ENCODE data around the gene DCAF12. TPM values are rescaled to one million over a fixed set of nuclear protein-coding genes. Genes with fewer than 3 reads are reported as not detected.
"Not testable (repeated sequence)": the region's sequence is repeated elsewhere in the genome, so short reads cannot be mapped to it uniquely, and the experiment has no call there.

The DCAF12 gene
- total RNA-seq, 2 donors from 2014 or later = 32.7 to 36.3 TPM

GRCh38 chr9:34140853-34141252 is 14.4 kb upstream of the DCAF12 start:
- Mint-ChIP-seq H3K27me3 (ENCODE audit: low read depth) (no peaks in the 10 kb centered on the region), H3K27ac (no peak overlapping the region), H3K4me3 (no peak overlapping the region), H3K4me1 (ENCODE audit: low read depth) (no peaks in the 10 kb centered on the region), H3K36me3 (ENCODE audit: insufficient read depth in 2 of 2) (no peaks in the 10 kb centered on the region), H3K9me3 (no peaks in the 10 kb centered on the region)
- DNase-seq (no peak), ATAC-seq (replicated peaks in 1 of 2) (no peak)

- Mint-ChIP-seq H3K9me3 (no peaks in the 10 kb centered on the region), H3K4me1 (ENCODE audit: low read depth) (no peaks in the 10 kb centered on the region), H3K4me3 (no peak overlapping the region), H3K36me3 (ENCODE audit: insufficient read depth in 2 of 2) (no peaks in the 10 kb centered on the region), H3K27me3 (ENCODE audit: low read depth) (no peaks in the 10 kb centered on the region), H3K27ac (no peak overlapping the region)
- ATAC-seq (replicated peaks in 1 of 2) (no peak), DNase-seq (no peak)
Observed at GRCh38 chr9:34139477-34140146, 13.1 kb upstream of the DCAF12 start.

GRCh38 chr9:34138644-34139043 is 12.1 kb upstream of the DCAF12 start:
- ATAC-seq (replicated peaks in 1 of 2); H3K4me1 Mint-ChIP-seq (ENCODE audit: low read depth); DNase-seq; H3K9me3 Mint-ChIP-seq; H3K27me3 Mint-ChIP-seq (ENCODE audit: low read depth); H3K4me3 Mint-ChIP-seq; H3K36me3 Mint-ChIP-seq (ENCODE audit: insufficient read depth in 2 of 2); H3K27ac Mint-ChIP-seq: not testable (repeated sequence)

- no peak for DNase-seq
- Mint-ChIP-seq H3K4me1 (ENCODE audit: low read depth) (no peaks in the 10 kb centered on the region), H3K9me3 (no peaks in the 10 kb centered on the region), H3K27me3 (ENCODE audit: low read depth) (no peaks in the 10 kb centered on the region), H3K36me3 (ENCODE audit: insufficient read depth in 2 of 2) (no peaks in the 10 kb centered on the region), H3K4me3 (no peak overlapping the region), H3K27ac (no peak overlapping the region)
- no peak for ATAC-seq (replicated peaks in 1 of 2)
Observed at GRCh38 chr9:34134521-34134920, 8.0 kb upstream of the DCAF12 start.

- H3K36me3 Mint-ChIP-seq (ENCODE audit: insufficient read depth in 2 of 2) = no peaks in the 10 kb centered on the region
- no peaks in the 10 kb centered on the region for H3K9me3 Mint-ChIP-seq
- ATAC-seq (replicated peaks in 1 of 2) (no peak), DNase-seq (no peak)
- H3K4me1 Mint-ChIP-seq (ENCODE audit: low read depth) = no peaks in the 10 kb centered on the region
- H3K27ac Mint-ChIP-seq = no peak overlapping the region
- H3K27me3 Mint-ChIP-seq (ENCODE audit: low read depth) = no peaks in the 10 kb centered on the region
- no peak overlapping the region for H3K4me3 Mint-ChIP-seq
Observed at GRCh38 chr9:34133436-34133949, 7.0 kb upstream of the DCAF12 start.

- H3K4me3 Mint-ChIP-seq = no peak overlapping the region
- no peaks in the 10 kb centered on the region for H3K9me3 Mint-ChIP-seq
- H3K27me3 Mint-ChIP-seq (ENCODE audit: low read depth) = no peaks in the 10 kb centered on the region
- ATAC-seq (replicated peaks in 1 of 2) = no peak
- H3K4me1 Mint-ChIP-seq (ENCODE audit: low read depth) = peaks cover 5% of the 10 kb centered on the region
- no peak overlapping the region for H3K27ac Mint-ChIP-seq
- no peak for DNase-seq
- H3K36me3 Mint-ChIP-seq (ENCODE audit: insufficient read depth in 2 of 2) = peaks cover 0 to 2% of the 10 kb centered on the region in 2 donors
Observed at GRCh38 chr9:34131571-34131970, 5.1 kb upstream of the DCAF12 start.

GRCh38 chr9:34127035-34127948 is 794 bp upstream of the DCAF12 start:
- peaks cover 38% of the 10 kb centered on the region for H3K4me1 Mint-ChIP-seq (ENCODE audit: low read depth)
- no peak for ATAC-seq (replicated peaks in 1 of 2)
- peaks cover 9 to 17% of the 10 kb centered on the region in 2 donors for H3K36me3 Mint-ChIP-seq (ENCODE audit: insufficient read depth in 2 of 2)
- H3K27ac Mint-ChIP-seq = peak overlapping the region; percentile 97
- H3K4me3 Mint-ChIP-seq = peak overlapping the region; percentile 97 to 99
- no peak for DNase-seq
- no peaks in the 10 kb centered on the region for H3K27me3 Mint-ChIP-seq (ENCODE audit: low read depth)
- no peaks in the 10 kb centered on the region for H3K9me3 Mint-ChIP-seq

- no peaks in the 10 kb centered on the region for H3K27me3 Mint-ChIP-seq (ENCODE audit: low read depth)
- H3K9me3 Mint-ChIP-seq = no peaks in the 10 kb centered on the region
- no peak for ATAC-seq (replicated peaks in 1 of 2)
- peak overlapping the region; percentile 97 to 99 for H3K4me3 Mint-ChIP-seq
- peak in 1 of 2 donors; percentile 5 for DNase-seq
- H3K4me1 Mint-ChIP-seq (ENCODE audit: low read depth) = peaks cover 51% of the 10 kb centered on the region
- H3K36me3 Mint-ChIP-seq (ENCODE audit: insufficient read depth in 2 of 2) = peaks cover 9 to 29% of the 10 kb centered on the region in 2 donors
- peak overlapping the region; percentile 99 for H3K27ac Mint-ChIP-seq
Observed at GRCh38 chr9:34125681-34126206, 754 bp downstream of the DCAF12 start.

GRCh38 chr9:34124926-34125325 is 1.6 kb downstream of the DCAF12 start:
- peak overlapping the region; percentile 99 for H3K27ac Mint-ChIP-seq
- H3K27me3 Mint-ChIP-seq (ENCODE audit: low read depth) = no peaks in the 10 kb centered on the region
- ATAC-seq (replicated peaks in 1 of 2) (no peak), DNase-seq (no peak)
- H3K36me3 Mint-ChIP-seq (ENCODE audit: insufficient read depth in 2 of 2) = peaks cover 9 to 31% of the 10 kb centered on the region in 2 donors
- H3K4me1 Mint-ChIP-seq (ENCODE audit: low read depth) = peaks cover 51% of the 10 kb centered on the region
- H3K9me3 Mint-ChIP-seq = no peaks in the 10 kb centered on the region
- H3K4me3 Mint-ChIP-seq = peak overlapping the region; percentile 97 to 99

GRCh38 chr9:34124099-34124498 is 2.4 kb downstream of the DCAF12 start:
- peak in 1 of 2 donors; percentile 8 for DNase-seq
- Mint-ChIP-seq H3K4me3 (peak overlapping the region; percentile 97 to 99), H3K27me3 (ENCODE audit: low read depth) (no peaks in the 10 kb centered on the region), H3K27ac (peak overlapping the region; percentile 99), H3K9me3 (no peaks in the 10 kb centered on the region), H3K36me3 (ENCODE audit: insufficient read depth in 2 of 2) (peaks cover 9 to 31% of the 10 kb centered on the region in 2 donors), H3K4me1 (ENCODE audit: low read depth) (peaks cover 51% of the 10 kb centered on the region)
- ATAC-seq (replicated peaks in 1 of 2) = no peak

- no peaks in the 10 kb centered on the region for H3K9me3 Mint-ChIP-seq
- H3K4me1 Mint-ChIP-seq (ENCODE audit: low read depth) = peaks cover 51% of the 10 kb centered on the region
- peak overlapping the region; percentile 99 for H3K27ac Mint-ChIP-seq
- peak in 1 of 2 donors; percentile 9 for DNase-seq
- ATAC-seq (replicated peaks in 1 of 2) = no peak
- H3K27me3 Mint-ChIP-seq (ENCODE audit: low read depth) = no peaks in the 10 kb centered on the region
- H3K36me3 Mint-ChIP-seq (ENCODE audit: insufficient read depth in 2 of 2) = peaks cover 9 to 31% of the 10 kb centered on the region in 2 donors
- peak overlapping the region; percentile 97 to 99 for H3K4me3 Mint-ChIP-seq
Observed at GRCh38 chr9:34123682-34124081, 2.8 kb downstream of the DCAF12 start.

GRCh38 chr9:34121996-34122395 is 4.5 kb downstream of the DCAF12 start:
- Mint-ChIP-seq H3K27ac (no peak overlapping the region), H3K27me3 (ENCODE audit: low read depth) (no peaks in the 10 kb centered on the region), H3K4me3 (no peak overlapping the region), H3K9me3 (no peaks in the 10 kb centered on the region), H3K36me3 (ENCODE audit: insufficient read depth in 2 of 2) (peaks cover 7 to 31% of the 10 kb centered on the region in 2 donors), H3K4me1 (ENCODE audit: low read depth) (peaks cover 46% of the 10 kb centered on the region)
- DNase-seq (no peak), ATAC-seq (replicated peaks in 1 of 2) (no peak)

GRCh38 chr9:34119713-34120112 is 6.8 kb downstream of the DCAF12 start:
- Mint-ChIP-seq H3K36me3 (ENCODE audit: insufficient read depth in 2 of 2) (peaks cover 10 to 28% of the 10 kb centered on the region in 2 donors), H3K27me3 (ENCODE audit: low read depth) (no peaks in the 10 kb centered on the region), H3K4me3 (no peak overlapping the region), H3K27ac (no peak overlapping the region), H3K4me1 (ENCODE audit: low read depth) (peaks cover 37% of the 10 kb centered on the region), H3K9me3 (no peaks in the 10 kb centered on the region)
- DNase-seq (no peak), ATAC-seq (replicated peaks in 1 of 2) (no peak)
